Measurements from ENCODE around the gene SYNPO2. TPM values are rescaled to one million over a fixed set of nuclear protein-coding genes. Genes with fewer than 3 reads are reported as not detected.

The SYNPO2 gene
- total and polyA plus RNA-seq, 2 of the 13 experiments (the other 11 are each of a cell fraction or from before 2014, with no cell fraction given) = not detected

DNA sequence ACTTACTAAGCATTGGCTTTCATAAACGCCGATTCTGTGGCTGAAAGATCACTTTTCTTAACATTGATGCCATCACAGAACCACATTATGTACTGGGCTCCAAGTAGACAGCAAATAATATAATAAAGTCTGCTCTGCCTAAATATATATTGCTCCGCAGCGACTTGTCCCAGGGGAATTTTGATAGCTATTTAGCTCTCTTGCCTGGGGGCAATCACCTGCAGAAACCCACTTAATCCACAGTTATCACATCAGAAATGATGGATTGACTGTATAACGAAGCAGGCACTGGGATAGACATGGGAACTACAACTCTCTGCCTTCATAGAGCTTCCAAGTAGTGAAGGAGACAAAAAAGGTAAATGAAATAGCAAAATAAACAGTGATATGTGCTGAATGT is 199.0 kb downstream of the SYNPO2 start:
- TF ChIP-seq, protein P1, sequence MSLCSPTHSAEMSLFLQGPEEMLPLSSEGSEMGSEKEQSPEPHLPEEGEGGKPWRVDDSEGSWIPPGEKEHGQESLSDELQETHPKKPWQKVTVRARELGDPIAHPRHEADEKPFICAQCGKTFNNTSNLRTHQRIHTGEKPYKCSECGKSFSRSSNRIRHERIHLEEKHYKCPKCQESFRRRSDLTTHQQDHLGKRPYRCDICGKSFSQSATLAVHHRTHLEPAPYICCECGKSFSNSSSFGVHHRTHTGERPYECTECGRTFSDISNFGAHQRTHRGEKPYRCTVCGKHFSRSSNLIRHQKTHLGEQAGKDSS (CRISPR knock-in tag; IDR thresholded peaks at IDR 0.05; ENCODE audit: borderline replicate concordance, low read depth) = no peak
- no peak for TF ChIP-seq SP1 (IDR thresholded peaks at IDR 0.05)
- no peak for TF ChIP-seq SP1 (CRISPR knock-in tag; IDR thresholded peaks at IDR 0.05)
- TF ChIP-seq, protein P2, sequence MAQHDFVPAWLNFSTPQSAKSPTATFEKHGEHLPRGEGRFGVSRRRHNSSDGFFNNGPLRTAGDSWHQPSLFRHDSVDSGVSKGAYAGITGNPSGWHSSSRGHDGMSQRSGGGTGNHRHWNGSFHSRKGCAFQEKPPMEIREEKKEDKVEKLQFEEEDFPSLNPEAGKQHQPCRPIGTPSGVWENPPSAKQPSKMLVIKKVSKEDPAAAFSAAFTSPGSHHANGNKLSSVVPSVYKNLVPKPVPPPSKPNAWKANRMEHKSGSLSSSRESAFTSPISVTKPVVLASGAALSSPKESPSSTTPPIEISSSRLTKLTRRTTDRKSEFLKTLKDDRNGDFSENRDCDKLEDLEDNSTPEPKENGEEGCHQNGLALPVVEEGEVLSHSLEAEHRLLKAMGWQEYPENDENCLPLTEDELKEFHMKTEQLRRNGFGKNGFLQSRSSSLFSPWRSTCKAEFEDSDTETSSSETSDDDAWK (CRISPR knock-in tag; IDR thresholded peaks at IDR 0.05) = no peak
- TF ChIP-seq ZKSCAN8 (CRISPR knock-in tag; IDR thresholded peaks at IDR 0.05; ENCODE audit: borderline replicate concordance) = no peak
- TF ChIP-seq ZNF761 (CRISPR knock-in tag; conservative IDR thresholded peaks at IDR 0.05) = no peak
- no peak for TF ChIP-seq PPARG (CRISPR knock-in tag; conservative IDR thresholded peaks at IDR 0.05)
- TF ChIP-seq MLLT10 (CRISPR knock-in tag; IDR thresholded peaks at IDR 0.05) = no peak
- no peak for TF ChIP-seq NFKBIZ (CRISPR knock-in tag; IDR thresholded peaks at IDR 0.05)
- ChIA-PET CTCF (ENCODE audit: low intra/inter-chr PET ratio, low total read pairs) (no interaction called here), POLR2A (no interaction called here)
- no peak for DNase-seq (ENCODE audit: low spot score)
- Histone ChIP-seq H3K79me2 (ENCODE audit: insufficient read depth, low read length) (no peaks in the 10 kb centered on the region), H3K27me3 (ENCODE audit: control insufficient read depth in 1 of 2, insufficient read depth in 2 of 2, low read length in 2 of 2) (no peaks in the 10 kb centered on the region), H2AFZ (ENCODE audit: low read length) (no peak overlapping the region), H3K9ac (ENCODE audit: insufficient read depth, low read depth, low read length) (no peak overlapping the region), H3K4me2 (ENCODE audit: low read depth, low read length) (no peak overlapping the region), H3K4me1 (ENCODE audit: insufficient read depth, low read length) (peaks cover 13% of the 10 kb centered on the region), H3K4me3 (replicated peaks in 1 of 3; ENCODE audit: insufficient read depth in 1 of 3, low read depth in 2 of 3, low read length in 3 of 3) (no peak overlapping the region), H3K9me3 (ENCODE audit: low read length) (no peaks in the 10 kb centered on the region), H4K20me1 (ENCODE audit: insufficient read depth, low read length) (no peaks in the 10 kb centered on the region), H3K27ac (ENCODE audit: extremely low read length, insufficient read depth, low read length) (no peak overlapping the region), H3K36me3 (replicated peaks in 1 of 2; ENCODE audit: control insufficient read depth in 1 of 2, insufficient read depth in 2 of 2, low read length in 2 of 2) (no peaks in the 10 kb centered on the region)
- FAIRE-seq = no peak
- no peak for ATAC-seq
- intact Hi-C loops (cut with micrococcal nuclease; ENCODE audit: unreplicated experiment) (no loop called here), in situ Hi-C loops (cut with HindIII; ENCODE audit: extremely low pct_ligation_motif_present, low pct_unique_long_range_greater_than_20kb) (no loop called here)
- no TSS peak for BruUV-seq (replicated peaks)
- WGBS (ENCODE audit: low lambda C conversion rate) = 50% methylated on average over 5 of the region's 5 CpGs

Data from HepG2 (cell line).